Measurements from ENCODE around the gene DOCK3. TPM values are rescaled to one million over a fixed set of nuclear protein-coding genes. Genes with fewer than 3 reads are reported as not detected.

Gene DOCK3
- total RNA-seq, 1 experiment from 2014 or later: 0.47 TPM

GRCh38 chr3:50653937-50654595 lies 20.7 kb upstream of the DOCK3 start:
- TF ChIP-seq, protein P1, sequence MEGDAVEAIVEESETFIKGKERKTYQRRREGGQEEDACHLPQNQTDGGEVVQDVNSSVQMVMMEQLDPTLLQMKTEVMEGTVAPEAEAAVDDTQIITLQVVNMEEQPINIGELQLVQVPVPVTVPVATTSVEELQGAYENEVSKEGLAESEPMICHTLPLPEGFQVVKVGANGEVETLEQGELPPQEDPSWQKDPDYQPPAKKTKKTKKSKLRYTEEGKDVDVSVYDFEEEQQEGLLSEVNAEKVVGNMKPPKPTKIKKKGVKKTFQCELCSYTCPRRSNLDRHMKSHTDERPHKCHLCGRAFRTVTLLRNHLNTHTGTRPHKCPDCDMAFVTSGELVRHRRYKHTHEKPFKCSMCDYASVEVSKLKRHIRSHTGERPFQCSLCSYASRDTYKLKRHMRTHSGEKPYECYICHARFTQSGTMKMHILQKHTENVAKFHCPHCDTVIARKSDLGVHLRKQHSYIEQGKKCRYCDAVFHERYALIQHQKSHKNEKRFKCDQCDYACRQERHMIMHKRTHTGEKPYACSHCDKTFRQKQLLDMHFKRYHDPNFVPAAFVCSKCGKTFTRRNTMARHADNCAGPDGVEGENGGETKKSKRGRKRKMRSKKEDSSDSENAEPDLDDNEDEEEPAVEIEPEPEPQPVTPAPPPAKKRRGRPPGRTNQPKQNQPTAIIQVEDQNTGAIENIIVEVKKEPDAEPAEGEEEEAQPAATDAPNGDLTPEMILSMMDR (conservative IDR thresholded peaks at IDR 0.05; ENCODE audit: low read depth, low read length): no peak
- TF ChIP-seq EZH2 (IDR thresholded peaks at IDR 0.05; ENCODE audit: borderline replicate concordance, low read depth, low read length, poor library complexity, severe bottlenecking): no peak
- Histone ChIP-seq H3K36me3 (ENCODE audit: insufficient read depth, low read length, poor library complexity, severe bottlenecking) (no peaks in the 10 kb centered on the region), H3K9me3 (ENCODE audit: low read depth, low read length, poor library complexity, severe bottlenecking) (no peaks in the 10 kb centered on the region), H3K4me3 (ENCODE audit: low read depth, low read length, poor library complexity, severe bottlenecking) (no peak overlapping the region), H3K4me1 (ENCODE audit: insufficient read depth, low read length, poor library complexity, severe bottlenecking) (no peaks in the 10 kb centered on the region), H3K27ac (ENCODE audit: low read depth, low read length, poor library complexity, severe bottlenecking) (no peak overlapping the region), H3K27me3 (replicated peaks; ENCODE audit: insufficient read depth, low read depth, low read length, poor library complexity) (no peaks in the 10 kb centered on the region)
- intact Hi-C loops (cut with micrococcal nuclease; ENCODE audit: unreplicated experiment): no loop called here
- DNase-seq (ENCODE audit: low spot score): no peak
- CTCF ChIA-PET: no interaction called here
- no TSS peak for BruUV-seq (replicated peaks)
- POLR2A ChIA-PET (ENCODE audit: low non-redundant PET): no interaction called here

- Histone ChIP-seq H3K27ac (ENCODE audit: low read depth, low read length, poor library complexity, severe bottlenecking) (no peak overlapping the region), H3K4me1 (ENCODE audit: insufficient read depth, low read length, poor library complexity, severe bottlenecking) (no peaks in the 10 kb centered on the region), H3K36me3 (ENCODE audit: insufficient read depth, low read length, poor library complexity, severe bottlenecking) (no peaks in the 10 kb centered on the region), H3K4me3 (ENCODE audit: low read depth, low read length, poor library complexity, severe bottlenecking) (no peak overlapping the region), H3K9me3 (ENCODE audit: low read depth, low read length, poor library complexity, severe bottlenecking) (no peaks in the 10 kb centered on the region), H3K27me3 (replicated peaks; ENCODE audit: insufficient read depth, low read depth, low read length, poor library complexity) (no peaks in the 10 kb centered on the region)
- ChIA-PET POLR2A (ENCODE audit: low non-redundant PET) (no interaction called here), CTCF (interaction anchor here (0.9 kb wide), 1 partner anchor 202 kb away, joined by 3 read pairs; no protein-coding TSS in a partner anchor)
- DNase-seq (ENCODE audit: low spot score): no peak
- BruUV-seq (replicated peaks): no TSS peak
- intact Hi-C loops (cut with micrococcal nuclease; ENCODE audit: unreplicated experiment): no loop called here
- TF ChIP-seq, protein P1 (conservative IDR thresholded peaks at IDR 0.05; ENCODE audit: low read depth, low read length): no peak
- no peak for TF ChIP-seq EZH2 (IDR thresholded peaks at IDR 0.05; ENCODE audit: borderline replicate concordance, low read depth, low read length, poor library complexity, severe bottlenecking)
Measured at GRCh38 chr3:50655009-50655830, 19.5 kb upstream of the DOCK3 start.

- H3K27me3 ChIP-seq (replicated peaks; ENCODE audit: insufficient read depth, low read depth, low read length, poor library complexity): no peaks in the 10 kb centered on the region
- no peaks in the 10 kb centered on the region for H3K9me3 ChIP-seq (ENCODE audit: low read depth, low read length, poor library complexity, severe bottlenecking)
- ChIA-PET CTCF (no interaction called here), POLR2A (ENCODE audit: low non-redundant PET) (no interaction called here)
- intact Hi-C loops (cut with micrococcal nuclease; ENCODE audit: unreplicated experiment): no loop called here
- H3K4me1 ChIP-seq (ENCODE audit: insufficient read depth, low read length, poor library complexity, severe bottlenecking): no peaks in the 10 kb centered on the region
- no peaks in the 10 kb centered on the region for H3K36me3 ChIP-seq (ENCODE audit: insufficient read depth, low read length, poor library complexity, severe bottlenecking)
- no peak for TF ChIP-seq EZH2 (IDR thresholded peaks at IDR 0.05; ENCODE audit: borderline replicate concordance, low read depth, low read length, poor library complexity, severe bottlenecking)
- TF ChIP-seq, protein P1 (conservative IDR thresholded peaks at IDR 0.05; ENCODE audit: low read depth, low read length): no peak
- no peak overlapping the region for H3K4me3 ChIP-seq (ENCODE audit: low read depth, low read length, poor library complexity, severe bottlenecking)
- no TSS peak for BruUV-seq (replicated peaks)
- DNase-seq (ENCODE audit: low spot score): no peak
- no peak overlapping the region for H3K27ac ChIP-seq (ENCODE audit: low read depth, low read length, poor library complexity, severe bottlenecking)
Measured at GRCh38 chr3:50656417-50657195, 18.1 kb upstream of the DOCK3 start.
